Epithelial cell of esophagus (primary cell): ENCODE measurements around the gene HES1.
"Not testable (repeated sequence)": the region's sequence is repeated elsewhere in the genome, so short reads cannot be mapped to it uniquely, and the experiment has no call there.

Source experiments
- DNase-seq: peaks from one replicate; pipeline ENCODE4 v3.0.0; 2010; ENCODE audit warnings: low read depth
- H3K4me3 ChIP-seq: 2 replicates; pipeline ENCODE4 v1.5.1; 2011; ENCODE audit warnings: mild to moderate bottlenecking, low read length, control low read depth
- CTCF ChIP-seq: IDR thresholded peaks from 2 replicates; pipeline ENCODE4 v1.5.1; 2011; ENCODE audit warnings: low read depth, mild to moderate bottlenecking, low read length, control low read depth, inconsistent platforms; ENCODE audit not compliant: insufficient read depth; ENCODE audit errors: missing control alignments

The HES1 gene

DNA sequence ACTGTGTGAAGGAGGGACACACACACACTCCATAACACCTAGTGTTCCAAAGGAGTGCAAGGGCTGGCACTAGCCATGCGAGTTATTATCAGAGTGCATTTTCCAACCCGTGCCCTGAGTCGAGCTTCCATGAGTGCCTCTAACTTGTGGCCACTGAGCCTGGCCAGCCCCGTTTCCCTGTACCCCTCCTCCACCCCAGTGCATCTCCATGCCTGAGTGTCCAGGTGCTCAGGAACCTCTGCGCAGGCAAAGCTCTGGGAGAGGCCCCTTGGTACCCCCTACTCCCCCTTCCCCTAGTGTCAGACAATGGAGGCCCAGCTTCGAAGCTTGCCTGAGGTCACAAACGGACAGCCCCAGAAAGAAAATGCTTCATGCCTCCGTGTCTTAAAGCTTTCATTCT lies 45.2 kb upstream of the HES1 start:
- TF ChIP-seq CTCF: no peak
- H3K4me3 ChIP-seq: no peak overlapping the region
- no peak for DNase-seq

DNA sequence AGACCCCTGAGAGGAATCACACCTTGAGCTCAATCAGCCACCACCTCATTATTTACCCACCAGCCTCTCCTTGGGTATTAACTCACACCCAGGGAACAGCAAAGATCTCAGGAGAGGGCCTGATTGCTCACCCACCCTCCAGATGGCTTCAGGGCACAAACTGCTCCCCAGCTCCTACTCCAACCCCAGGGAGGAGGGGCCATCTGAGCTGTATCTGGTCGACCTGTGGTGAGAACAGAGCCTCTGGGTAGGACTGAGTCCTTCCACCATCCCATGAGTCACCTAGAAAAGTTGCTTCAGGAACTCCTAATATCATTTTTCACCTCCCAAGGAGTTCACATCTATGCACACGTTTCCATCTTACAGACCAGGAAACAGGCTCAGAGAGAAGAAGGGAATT lies 44.8 kb upstream of the HES1 start:
- no peak for TF ChIP-seq CTCF
- no peak overlapping the region for H3K4me3 ChIP-seq
- peak; percentile 100 for DNase-seq

DNA sequence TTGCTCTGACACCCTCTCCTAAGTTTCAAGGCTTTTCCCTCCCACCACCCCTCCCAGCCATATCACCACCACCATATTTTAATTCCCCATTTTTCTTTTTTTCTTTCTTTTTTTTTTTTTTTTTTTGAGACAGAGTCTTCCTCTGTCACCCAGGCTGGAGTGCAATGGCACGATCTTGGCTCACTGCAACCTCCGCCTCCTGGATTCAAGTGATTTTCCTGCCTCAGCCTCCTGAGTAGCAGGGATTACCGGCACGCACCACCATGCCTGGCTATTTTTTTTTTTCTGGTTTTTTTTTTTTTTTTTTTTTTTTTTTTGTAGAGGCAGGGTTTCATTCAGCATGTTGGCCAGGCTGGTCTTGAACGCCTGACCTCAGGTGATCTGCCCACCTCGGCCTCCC lies 44.1 kb upstream of the HES1 start:
- not testable (repeated sequence) for H3K4me3 ChIP-seq, DNase-seq

DNA sequence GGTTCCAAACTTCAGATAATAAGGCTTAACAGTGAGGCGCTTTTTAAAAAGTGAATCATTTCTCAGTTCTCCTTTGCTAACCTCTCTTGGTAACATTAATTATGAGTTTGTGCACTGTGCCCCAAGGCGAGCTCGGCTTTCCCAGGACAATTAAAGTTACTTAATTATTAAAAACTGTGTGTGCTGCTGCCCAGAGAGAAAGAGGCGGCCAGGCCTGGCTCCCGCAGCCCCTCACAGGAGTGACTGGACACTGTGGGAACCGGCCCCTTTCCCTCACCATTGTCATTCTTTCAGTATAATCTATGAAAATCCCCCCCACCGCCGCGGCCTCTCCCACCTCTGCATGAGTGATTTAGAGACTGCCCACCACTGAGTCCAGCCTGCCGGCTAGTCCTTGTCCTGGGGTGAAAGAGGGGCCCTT lies 43.1 kb upstream of the HES1 start:
- no peak overlapping the region for H3K4me3 ChIP-seq
- TF ChIP-seq CTCF: no peak
- no peak for DNase-seq

GRCh38 chr3:194093842-194094241 lies 42.1 kb upstream of the HES1 start:
- DNase-seq: no peak
- H3K4me3 ChIP-seq: no peak overlapping the region
- no peak for TF ChIP-seq CTCF

DNA sequence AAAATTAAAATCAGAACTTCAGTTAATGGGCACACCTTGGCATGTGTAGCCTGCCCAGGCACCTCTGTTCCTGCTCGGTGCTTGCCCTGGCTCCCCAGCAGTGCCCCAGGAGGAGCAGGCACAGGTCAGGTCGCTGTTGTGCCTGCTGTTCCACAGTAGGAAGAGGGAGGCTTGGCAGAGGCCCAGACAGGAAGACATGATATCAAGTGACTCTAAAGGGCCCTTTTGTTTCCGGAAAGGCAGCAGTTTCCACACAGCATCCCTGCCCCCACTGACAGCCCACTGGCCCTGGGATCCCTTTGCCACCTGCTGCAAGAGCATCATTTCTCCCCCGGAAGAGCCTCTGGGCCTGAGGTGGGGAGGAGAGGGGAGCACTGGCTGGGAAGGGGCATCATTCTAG lies 40.5 kb upstream of the HES1 start:
- DNase-seq: no peak

GRCh38 chr3:194095902-194096301 lies 40.0 kb upstream of the HES1 start:
- no peak for TF ChIP-seq CTCF
- no peak for DNase-seq
- H3K4me3 ChIP-seq: no peak overlapping the region

More for the DNA sequence above, 40.5 kb upstream of the HES1 start:
- H3K4me3 ChIP-seq: no peak overlapping the region
- no peak for TF ChIP-seq CTCF

- H3K4me3 ChIP-seq: no peak overlapping the region
- no peak for DNase-seq
- TF ChIP-seq CTCF: no peak
Observed at GRCh38 chr3:194097141-194097882, 38.6 kb upstream of the HES1 start.
